Measurements from ENCODE around the gene WT1. TPM values are rescaled to one million over a fixed set of nuclear protein-coding genes. Genes with fewer than 3 reads are reported as not detected.

Gene WT1
- total RNA-seq = not detected in 2 replicates

GRCh38 chr11:32435511-32435941 lies at the start of gene WT1:
TSS of gene WT1 (minus strand) at chr11:32435539.

Small RNAs within 50 kb of the gene (small RNA-seq; reads per million reads assigned to genes)
- gene RF02204 (not detected), gene RF02205 (not detected)

Other genes starting within 250 kb of the WT1 start
- 553 and 584 TPM in 2 replicates for gene EIF3M, start 148.3 kb upstream of the WT1 start, total RNA-seq